GM12878 (cell line): ENCODE measurements around the gene ATP6V0C.

ENCODE experiments used
- BCLAF1 ChIP-seq: fragments of 450-650 bp; IDR thresholded peaks from 2 replicates; pipeline ENCODE4 v1.6.1; 2017; ENCODE audit warnings: antibody characterized with exemption, mild to moderate bottlenecking, moderate library complexity
- BHLHE40 ChIP-seq, 2 experiments: fragments of 450-650 bp in 1 of 2; IDR thresholded peaks; 2 replicates each; pipeline ENCODE4 v1.6.1; 2011 to 2017; ENCODE audit warnings: low read depth in 2 of 2, borderline replicate concordance in 1 of 2, improper control_type of control experiment in 1 of 2, low read length in 1 of 2, mild to moderate bottlenecking in 1 of 2
- CBX5 ChIP-seq: sonication (generic); IDR thresholded peaks from 2 replicates; pipeline ENCODE4 v1.6.1; 2016; ENCODE audit warnings: low read depth, moderate library complexity, mild to moderate bottlenecking, inconsistent platforms
- CEBPB ChIP-seq, 2 experiments: fragments of 150-350 bp in 1 of 2; IDR thresholded peaks; 2 replicates each; pipeline ENCODE4 v1.6.1; 2012 to 2014; ENCODE audit warnings: low read depth in 2 of 2, low read length in 2 of 2, borderline replicate concordance in 1 of 2, inconsistent platforms in 1 of 2
- CTCF ChIP-seq, 3 experiments: IDR thresholded peaks in 2 of 3; conservative IDR thresholded peaks in 1 of 3; 2 replicates each; pipeline ENCODE4 v1.5.1; 2011; ENCODE audit warnings: low read depth in 3 of 3, low read length in 3 of 3, mild to moderate bottlenecking in 3 of 3, control low read depth in 2 of 3, moderate library complexity in 2 of 3, inconsistent platforms in 1 of 3, mixed read lengths in 1 of 3; ENCODE audit not compliant: control insufficient read depth in 2 of 3, insufficient read depth in 1 of 3; ENCODE audit errors: extremely low read depth in 1 of 3
- MAX ChIP-seq: IDR thresholded peaks from 2 replicates; pipeline ENCODE4 v1.6.1; 2012; ENCODE audit warnings: low read depth, low read length, improper control_type of control experiment
- NFYB ChIP-seq: IDR thresholded peaks from 2 replicates; pipeline ENCODE4 v1.6.1; 2011; ENCODE audit warnings: low read depth, mild to moderate bottlenecking, low read length, improper control_type of control experiment, moderate library complexity; ENCODE audit not compliant: insufficient read depth
- POLR2AphosphoS5 ChIP-seq: IDR thresholded peaks from 2 replicates; pipeline ENCODE4 v1.6.1; 2011; ENCODE audit warnings: mild to moderate bottlenecking, low read length, inconsistent platforms
- PRDM15 ChIP-seq: fragments of 450-650 bp; formaldehyde crosslinking; IDR thresholded peaks from 2 replicates; pipeline ENCODE4 v1.4.0; 2020; ENCODE audit warnings: mild to moderate bottlenecking, moderate library complexity
- REST ChIP-seq: IDR thresholded peaks from 2 replicates; pipeline ENCODE4 v1.6.1; 2012; ENCODE audit warnings: mild to moderate bottlenecking, low read depth, low read length
- SP1 ChIP-seq: IDR thresholded peaks from one replicate; pipeline ENCODE4 v1.6.1; 2011; ENCODE audit warnings: low read depth, low read length
- TBL1XR1 ChIP-seq: IDR thresholded peaks from 2 replicates; pipeline ENCODE4 v1.6.1; 2012; ENCODE audit warnings: low read depth, low read length, improper control_type of control experiment
- ZNF384 ChIP-seq: IDR thresholded peaks from 2 replicates; pipeline ENCODE4 v1.6.1; 2012; ENCODE audit warnings: low read depth, mild to moderate bottlenecking, low read length, improper control_type of control experiment, borderline replicate concordance
- ZNF687 ChIP-seq: fragments of 450-650 bp; IDR thresholded peaks from 2 replicates; pipeline ENCODE4 v1.6.1; 2017; ENCODE audit warnings: mild to moderate bottlenecking, moderate library complexity

GRCh38 chr16:2489581-2489980 lies 24.2 kb upstream of the ATP6V0C start:
- TF ChIP-seq SP1 = no peak
- TF ChIP-seq CEBPB (IDR thresholded peaks at IDR 0.05; ENCODE audit: borderline replicate concordance in 1 of 2, low read depth in 2 of 2, low read length in 2 of 2) = no peak
- no peak for TF ChIP-seq ZNF687
- no peak for TF ChIP-seq PRDM15 (CRISPR knock-in tag)
- no peak for TF ChIP-seq MAX
- no peak for TF ChIP-seq POLR2AphosphoS5
- TF ChIP-seq CBX5 = no peak
- no peak for TF ChIP-seq REST
- TF ChIP-seq BHLHE40 (IDR thresholded peaks at IDR 0.05; ENCODE audit: borderline replicate concordance in 1 of 2, low read depth in 2 of 2, low read length in 1 of 2) = no peak
- no peak for TF ChIP-seq BCLAF1
- no peak for TF ChIP-seq CTCF (IDR thresholded peaks at IDR 0.05 in 2 of 3, conservative IDR thresholded peaks at IDR 0.05 in 1 of 3; ENCODE audit: control insufficient read depth in 2 of 3, extremely low read depth in 1 of 3, insufficient read depth in 1 of 3, low read depth in 3 of 3, low read length in 3 of 3)
- TF ChIP-seq NFYB = no peak
- TF ChIP-seq ZNF384 = no peak
- TF ChIP-seq TBL1XR1 = no peak
